ENCODE results near the gene RBM14.

DNA sequence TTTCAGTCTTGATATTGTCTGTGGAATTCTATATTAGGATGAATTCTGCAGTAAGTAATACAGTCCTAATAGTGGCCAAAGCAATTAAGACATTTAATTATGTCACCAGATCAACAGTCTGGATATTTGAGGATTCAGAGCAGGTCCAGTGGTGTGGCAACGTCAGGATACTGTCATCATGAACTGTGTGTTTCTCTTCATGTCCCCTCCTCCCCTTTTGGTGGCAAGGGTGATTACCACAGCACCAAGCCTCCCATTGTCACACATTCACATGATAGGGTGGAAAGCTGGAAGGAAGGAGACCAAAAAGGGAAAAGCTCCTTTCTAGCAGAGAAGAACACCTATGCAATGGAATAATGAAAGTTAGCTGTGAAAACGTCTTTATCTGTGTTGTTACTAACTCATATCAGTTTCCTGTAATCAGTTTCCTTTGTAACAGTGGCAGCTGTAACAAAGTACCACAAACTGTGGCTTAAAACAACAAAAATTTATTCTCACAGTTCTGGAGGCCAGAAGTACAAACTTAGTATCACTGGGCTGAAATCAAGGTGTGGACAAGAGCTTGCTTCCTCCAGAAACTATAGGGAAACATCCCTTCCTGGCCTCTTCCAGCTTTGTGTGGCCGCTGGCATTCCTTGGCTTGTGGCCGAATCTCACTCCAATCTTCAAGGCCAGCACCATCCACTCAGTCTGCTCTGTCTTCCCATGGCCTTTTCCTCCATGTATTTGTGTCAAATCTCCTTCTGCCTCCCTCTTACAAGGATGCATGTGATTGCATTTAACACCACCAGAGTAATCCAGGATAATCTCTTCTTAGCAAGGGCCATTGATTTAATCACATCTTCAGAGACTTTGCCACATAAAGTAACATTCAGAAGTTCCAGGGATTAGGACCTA, 6.5 kb upstream of the RBM14 start:
- TF ChIP-seq, protein P1, sequence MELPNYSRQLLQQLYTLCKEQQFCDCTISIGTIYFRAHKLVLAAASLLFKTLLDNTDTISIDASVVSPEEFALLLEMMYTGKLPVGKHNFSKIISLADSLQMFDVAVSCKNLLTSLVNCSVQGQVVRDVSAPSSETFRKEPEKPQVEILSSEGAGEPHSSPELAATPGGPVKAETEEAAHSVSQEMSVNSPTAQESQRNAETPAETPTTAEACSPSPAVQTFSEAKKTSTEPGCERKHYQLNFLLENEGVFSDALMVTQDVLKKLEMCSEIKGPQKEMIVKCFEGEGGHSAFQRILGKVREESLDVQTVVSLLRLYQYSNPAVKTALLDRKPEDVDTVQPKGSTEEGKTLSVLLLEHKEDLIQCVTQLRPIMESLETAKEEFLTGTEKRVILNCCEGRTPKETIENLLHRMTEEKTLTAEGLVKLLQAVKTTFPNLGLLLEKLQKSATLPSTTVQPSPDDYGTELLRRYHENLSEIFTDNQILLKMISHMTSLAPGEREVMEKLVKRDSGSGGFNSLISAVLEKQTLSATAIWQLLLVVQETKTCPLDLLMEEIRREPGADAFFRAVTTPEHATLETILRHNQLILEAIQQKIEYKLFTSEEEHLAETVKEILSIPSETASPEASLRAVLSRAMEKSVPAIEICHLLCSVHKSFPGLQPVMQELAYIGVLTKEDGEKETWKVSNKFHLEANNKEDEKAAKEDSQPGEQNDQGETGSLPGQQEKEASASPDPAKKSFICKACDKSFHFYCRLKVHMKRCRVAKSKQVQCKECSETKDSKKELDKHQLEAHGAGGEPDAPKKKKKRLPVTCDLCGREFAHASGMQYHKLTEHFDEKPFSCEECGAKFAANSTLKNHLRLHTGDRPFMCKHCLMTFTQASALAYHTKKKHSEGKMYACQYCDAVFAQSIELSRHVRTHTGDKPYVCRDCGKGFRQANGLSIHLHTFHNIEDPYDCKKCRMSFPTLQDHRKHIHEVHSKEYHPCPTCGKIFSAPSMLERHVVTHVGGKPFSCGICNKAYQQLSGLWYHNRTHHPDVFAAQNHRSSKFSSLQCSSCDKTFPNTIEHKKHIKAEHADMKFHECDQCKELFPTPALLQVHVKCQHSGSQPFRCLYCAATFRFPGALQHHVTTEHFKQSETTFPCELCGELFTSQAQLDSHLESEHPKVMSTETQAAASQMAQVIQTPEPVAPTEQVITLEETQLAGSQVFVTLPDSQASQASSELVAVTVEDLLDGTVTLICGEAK (IDR thresholded peaks at IDR 0.05; ENCODE audit: borderline replicate concordance), result no peak
- TF ChIP-seq, protein P2, sequence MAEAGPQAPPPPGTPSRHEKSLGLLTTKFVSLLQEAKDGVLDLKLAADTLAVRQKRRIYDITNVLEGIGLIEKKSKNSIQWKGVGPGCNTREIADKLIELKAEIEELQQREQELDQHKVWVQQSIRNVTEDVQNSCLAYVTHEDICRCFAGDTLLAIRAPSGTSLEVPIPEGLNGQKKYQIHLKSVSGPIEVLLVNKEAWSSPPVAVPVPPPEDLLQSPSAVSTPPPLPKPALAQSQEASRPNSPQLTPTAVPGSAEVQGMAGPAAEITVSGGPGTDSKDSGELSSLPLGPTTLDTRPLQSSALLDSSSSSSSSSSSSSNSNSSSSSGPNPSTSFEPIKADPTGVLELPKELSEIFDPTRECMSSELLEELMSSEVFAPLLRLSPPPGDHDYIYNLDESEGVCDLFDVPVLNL (IDR thresholded peaks at IDR 0.05; ENCODE audit: low read depth, low read length), result no peak
- TF ChIP-seq HDAC6 (IDR thresholded peaks at IDR 0.05; ENCODE audit: unreplicated experiment), result no peak
- TF ChIP-seq, protein P3, sequence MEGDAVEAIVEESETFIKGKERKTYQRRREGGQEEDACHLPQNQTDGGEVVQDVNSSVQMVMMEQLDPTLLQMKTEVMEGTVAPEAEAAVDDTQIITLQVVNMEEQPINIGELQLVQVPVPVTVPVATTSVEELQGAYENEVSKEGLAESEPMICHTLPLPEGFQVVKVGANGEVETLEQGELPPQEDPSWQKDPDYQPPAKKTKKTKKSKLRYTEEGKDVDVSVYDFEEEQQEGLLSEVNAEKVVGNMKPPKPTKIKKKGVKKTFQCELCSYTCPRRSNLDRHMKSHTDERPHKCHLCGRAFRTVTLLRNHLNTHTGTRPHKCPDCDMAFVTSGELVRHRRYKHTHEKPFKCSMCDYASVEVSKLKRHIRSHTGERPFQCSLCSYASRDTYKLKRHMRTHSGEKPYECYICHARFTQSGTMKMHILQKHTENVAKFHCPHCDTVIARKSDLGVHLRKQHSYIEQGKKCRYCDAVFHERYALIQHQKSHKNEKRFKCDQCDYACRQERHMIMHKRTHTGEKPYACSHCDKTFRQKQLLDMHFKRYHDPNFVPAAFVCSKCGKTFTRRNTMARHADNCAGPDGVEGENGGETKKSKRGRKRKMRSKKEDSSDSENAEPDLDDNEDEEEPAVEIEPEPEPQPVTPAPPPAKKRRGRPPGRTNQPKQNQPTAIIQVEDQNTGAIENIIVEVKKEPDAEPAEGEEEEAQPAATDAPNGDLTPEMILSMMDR (IDR thresholded peaks at IDR 0.05 in 2 of 3, conservative IDR thresholded peaks at IDR 0.05 in 1 of 3; ENCODE audit: control insufficient read depth in 2 of 3, extremely low read depth in 1 of 3, insufficient read depth in 1 of 3, low read depth in 3 of 3, low read length in 3 of 3), result no peak
- TF ChIP-seq SUZ12 (IDR thresholded peaks at IDR 0.05; ENCODE audit: unreplicated experiment), result no peak
- TF ChIP-seq ZNF274 (IDR thresholded peaks at IDR 0.05; ENCODE audit: insufficient read depth, insufficient read length), result no peak
- no peak for TF ChIP-seq YY1 (IDR thresholded peaks at IDR 0.05; ENCODE audit: low read depth, low read length)
